Loucy (cell line): ENCODE results near the gene ZNG1F.
"Not testable (repeated sequence)": the region's sequence is repeated elsewhere in the genome, so short reads cannot be mapped to it uniquely, and the experiment has no call there.

Experiments
- CTCF ChIP-seq: fragments of 200-600 bp; sonication (generic); conservative IDR thresholded peaks from 2 replicates; pipeline ENCODE4 v1.5.1; 2014; ENCODE audit warnings: mild to moderate bottlenecking, antibody characterized with exemption, low read length
- EZH2phosphoT487 ChIP-seq: fragments of 200-600 bp; IDR thresholded peaks from 2 replicates; pipeline ENCODE4 v1.6.1; 2018; ENCODE audit warnings: antibody characterized with exemption, mild to moderate bottlenecking, moderate library complexity, borderline replicate concordance

GRCh38 chr9:41236486-41237109 is 47.5 kb upstream of the ZNG1F start:
- not testable (repeated sequence) for TF ChIP-seq CTCF, EZH2phosphoT487
